ENCODE results near the gene C19orf33.

- TF ChIP-seq CTCF (IDR thresholded peaks at IDR 0.05) (no peak), POLR2A (IDR thresholded peaks at IDR 0.05) (no peak)
These were observed 6.2 kb downstream of the C19orf33 start for GRCh38 chr19:38310279-38310670.

All from heart left ventricle (tissue), 13 donors.